HG02884 (cell line): ENCODE results near the gene CCDC93.

ENCODE experiments used
- ATAC-seq: cut with Tn5 transposase; IDR thresholded peaks from one replicate; pipeline ENCODE4 v1.9.1; 2021; ENCODE audit warnings: mild to moderate bottlenecking, moderate library complexity; ENCODE audit not compliant: unreplicated experiment

The CCDC93 gene, protein sequence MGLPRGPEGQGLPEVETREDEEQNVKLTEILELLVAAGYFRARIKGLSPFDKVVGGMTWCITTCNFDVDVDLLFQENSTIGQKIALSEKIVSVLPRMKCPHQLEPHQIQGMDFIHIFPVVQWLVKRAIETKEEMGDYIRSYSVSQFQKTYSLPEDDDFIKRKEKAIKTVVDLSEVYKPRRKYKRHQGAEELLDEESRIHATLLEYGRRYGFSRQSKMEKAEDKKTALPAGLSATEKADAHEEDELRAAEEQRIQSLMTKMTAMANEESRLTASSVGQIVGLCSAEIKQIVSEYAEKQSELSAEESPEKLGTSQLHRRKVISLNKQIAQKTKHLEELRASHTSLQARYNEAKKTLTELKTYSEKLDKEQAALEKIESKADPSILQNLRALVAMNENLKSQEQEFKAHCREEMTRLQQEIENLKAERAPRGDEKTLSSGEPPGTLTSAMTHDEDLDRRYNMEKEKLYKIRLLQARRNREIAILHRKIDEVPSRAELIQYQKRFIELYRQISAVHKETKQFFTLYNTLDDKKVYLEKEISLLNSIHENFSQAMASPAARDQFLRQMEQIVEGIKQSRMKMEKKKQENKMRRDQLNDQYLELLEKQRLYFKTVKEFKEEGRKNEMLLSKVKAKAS

DNA sequence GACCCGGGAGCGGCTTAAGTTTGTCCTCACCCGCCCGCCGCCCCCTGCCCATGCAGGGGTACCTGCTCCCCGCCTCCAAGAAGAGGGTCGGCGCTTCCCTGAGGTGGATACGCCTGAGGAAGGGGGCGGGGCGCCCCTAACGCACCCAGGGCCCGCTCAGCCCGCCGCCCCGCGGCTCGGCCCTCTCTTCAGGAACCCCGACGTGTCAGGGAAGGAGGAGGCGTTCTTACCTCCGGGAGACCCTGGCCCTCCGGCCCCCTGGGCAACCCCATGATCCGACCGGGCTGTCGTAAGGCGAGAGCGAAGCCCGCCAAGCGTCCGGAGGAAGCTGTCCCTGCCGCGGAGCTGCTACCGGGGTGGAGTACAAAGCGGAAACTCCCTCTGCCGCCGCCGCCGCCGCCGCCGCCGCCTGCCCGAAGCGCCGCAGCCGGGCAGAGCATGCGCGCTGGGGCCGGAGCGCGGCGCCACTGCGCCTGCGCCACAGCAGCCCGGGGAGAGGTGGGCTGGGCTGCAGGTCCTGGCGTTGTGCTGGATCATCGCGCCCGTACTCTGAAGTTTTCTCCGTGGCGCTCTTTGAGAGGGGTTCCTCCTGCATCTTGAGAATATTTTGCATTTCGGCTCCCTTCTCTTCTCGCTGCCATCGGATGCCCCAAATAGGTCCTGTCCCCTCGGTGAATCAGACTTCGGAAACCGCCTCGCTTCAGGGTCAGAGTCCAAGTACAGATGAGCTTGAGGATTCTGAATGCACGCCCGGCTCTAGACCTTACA, at the start of gene CCDC93:
Gene CCDC93, minus strand, starts transcription at position 347 of the 768 bp plus-strand sequence. Its CDS starts 75 bp downstream, at position 272.
- peak; percentile 79 for ATAC-seq

DNA sequence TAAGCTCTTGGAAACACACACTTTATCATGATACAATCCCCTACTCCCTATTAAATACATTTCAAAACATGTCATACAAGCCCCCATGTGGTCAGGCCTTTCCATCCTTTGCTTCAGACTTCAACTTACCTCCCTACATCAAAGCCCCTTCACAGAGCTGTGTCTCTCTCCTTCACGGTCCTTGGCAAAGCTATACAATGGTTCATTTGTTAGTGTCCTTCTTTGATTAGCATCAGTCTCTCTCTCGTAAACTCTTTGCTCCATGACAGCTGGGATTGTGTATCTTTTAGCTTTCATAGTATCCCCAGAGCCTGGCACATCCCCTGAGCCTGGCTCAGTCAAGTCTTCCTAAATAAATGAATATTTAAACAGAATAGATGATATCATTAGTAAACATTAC, 48.8 kb upstream of the CCDC93 start:
- no peak for ATAC-seq

DNA sequence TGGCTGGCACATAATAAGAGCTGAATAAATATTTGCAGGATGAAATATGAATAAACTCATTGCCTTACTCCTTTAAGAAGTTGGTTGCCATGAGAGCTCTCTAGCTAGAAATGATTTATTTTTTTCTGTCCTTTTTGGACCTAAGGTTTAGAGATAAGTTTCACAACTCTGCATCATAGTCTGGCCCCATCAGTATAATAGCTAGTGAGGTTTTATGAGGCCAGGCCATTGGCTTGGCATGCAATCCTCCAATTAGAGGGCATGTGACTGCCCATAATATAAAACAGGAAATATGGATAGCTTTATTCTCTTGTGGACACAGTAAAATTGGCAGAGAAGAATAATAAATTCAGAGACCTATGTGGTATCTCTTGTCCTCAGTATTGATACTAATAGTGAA, 48.2 kb upstream of the CCDC93 start:
- ATAC-seq, result no peak

DNA sequence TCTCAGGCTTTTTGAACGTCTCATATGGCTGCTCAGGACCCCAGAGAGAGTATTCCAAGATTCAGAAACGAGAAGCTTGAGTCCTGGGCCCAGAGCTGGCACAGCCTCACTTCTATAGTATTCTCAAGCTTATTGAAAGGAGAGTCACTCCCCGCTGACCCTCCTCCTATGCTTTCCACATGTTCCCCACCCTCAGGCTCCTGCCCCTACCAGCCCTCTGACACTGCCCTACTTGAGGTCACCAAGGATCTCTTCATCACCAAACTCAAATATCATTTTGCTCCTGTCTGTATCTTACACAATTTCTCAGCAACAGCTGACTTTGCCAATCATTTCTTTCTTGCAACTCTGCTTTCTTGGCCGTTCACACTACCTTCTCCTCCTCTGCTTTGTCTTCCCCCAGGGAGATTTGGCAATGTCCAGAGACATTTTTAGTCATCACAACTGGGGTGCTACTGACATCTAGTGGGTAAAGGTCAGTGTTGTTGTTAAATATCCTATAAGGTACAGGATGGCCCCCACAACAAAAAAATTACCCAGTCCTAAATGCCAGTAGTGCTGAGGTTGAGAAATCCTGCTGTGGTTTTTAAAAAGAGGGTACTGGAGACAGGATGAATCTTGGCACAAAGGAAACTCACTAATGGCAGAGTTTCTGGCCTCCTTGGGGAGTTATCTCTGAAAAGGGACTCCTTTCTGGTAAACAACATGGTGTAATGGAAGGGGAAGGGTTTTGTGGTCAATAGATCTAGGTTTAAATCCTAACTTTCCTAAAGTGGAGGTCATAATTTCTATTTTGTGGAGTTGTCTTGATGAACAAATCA, 47.5 kb upstream of the CCDC93 start:
- peak; percentile 77 for ATAC-seq

DNA sequence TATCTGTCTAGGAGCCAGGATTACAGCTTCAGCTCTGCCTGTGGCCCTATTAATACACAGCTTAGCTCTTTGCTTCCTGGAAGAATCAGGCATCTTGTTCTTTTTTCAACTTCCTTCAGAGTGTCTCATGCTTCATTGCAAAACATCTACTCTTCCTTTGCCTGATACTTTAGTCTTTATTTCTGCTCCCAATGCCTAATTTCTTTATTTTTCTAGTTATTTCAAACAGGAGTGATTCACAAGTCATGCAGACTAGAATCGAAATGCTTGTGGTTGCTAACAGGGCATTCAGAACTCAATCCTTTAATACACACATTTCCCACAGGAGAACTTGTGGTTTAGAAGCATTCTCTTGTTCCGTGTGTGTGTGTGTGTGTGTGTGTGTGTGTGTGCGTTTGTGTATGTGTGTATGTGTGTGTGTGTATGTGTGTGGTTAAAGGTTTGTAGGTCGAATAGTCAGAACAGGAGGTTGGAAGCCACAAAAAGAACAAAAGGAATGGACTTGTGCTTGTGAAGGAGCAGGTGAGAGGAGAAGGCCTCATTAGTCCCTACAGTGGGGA, 46.1 kb upstream of the CCDC93 start:
- ATAC-seq, result no peak

DNA sequence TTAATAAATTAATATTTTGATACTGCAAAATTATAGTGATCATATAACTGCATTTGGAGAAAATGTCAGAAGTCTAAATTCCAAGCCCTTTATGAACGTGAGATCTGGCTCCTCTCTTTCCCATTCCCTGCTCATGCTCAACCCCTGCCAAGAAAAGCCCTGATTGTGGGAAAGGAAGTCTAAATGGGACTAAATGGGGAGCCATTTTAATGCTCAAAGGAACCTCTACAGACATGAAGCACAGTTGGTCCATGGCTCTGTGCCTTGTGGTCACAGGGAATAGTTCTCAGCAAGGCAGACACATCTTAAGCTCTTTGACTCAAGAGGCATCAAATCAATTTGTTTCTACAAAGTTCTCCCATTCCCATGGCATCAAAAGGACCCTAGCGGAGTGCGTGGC, 45.1 kb upstream of the CCDC93 start:
- no peak for ATAC-seq

DNA sequence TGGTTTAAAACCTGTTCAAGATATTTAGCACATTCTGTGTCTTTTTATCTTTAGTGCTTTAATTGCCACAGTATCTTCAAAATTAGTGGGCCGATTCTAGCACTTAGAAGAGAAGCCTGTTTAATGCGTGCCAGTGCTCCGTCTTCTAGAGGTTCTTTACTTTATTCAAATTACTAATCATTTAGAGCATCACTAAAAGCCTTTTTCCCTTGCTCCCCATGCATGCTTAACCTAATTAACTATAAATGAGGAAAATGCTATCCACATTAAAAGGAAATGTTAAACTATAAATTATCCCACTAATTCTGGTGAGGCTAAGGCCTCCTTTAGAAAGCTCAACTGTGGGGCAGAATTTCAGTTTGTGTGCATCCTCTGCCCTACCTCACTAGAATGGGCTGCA, 42.9 kb upstream of the CCDC93 start:
- no peak for ATAC-seq

DNA sequence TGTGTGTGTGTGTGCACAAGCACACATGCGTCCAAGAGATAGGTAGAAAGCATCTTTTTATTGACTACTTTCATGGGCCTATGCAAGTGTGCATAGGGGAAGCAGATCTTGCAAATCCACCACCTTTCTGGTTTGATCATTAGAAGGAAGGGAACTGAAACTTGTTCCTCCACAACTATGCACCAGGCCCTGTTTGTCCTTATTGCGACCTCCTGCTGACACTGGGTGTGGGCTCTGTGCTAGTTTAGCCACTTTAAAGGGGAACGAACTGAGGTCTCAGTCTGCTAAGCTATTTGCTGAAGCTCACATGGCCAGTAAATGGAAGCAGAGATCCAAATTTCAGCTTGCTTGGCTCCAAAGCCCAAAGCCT, 42.3 kb upstream of the CCDC93 start:
- peak; percentile 85 for ATAC-seq

DNA sequence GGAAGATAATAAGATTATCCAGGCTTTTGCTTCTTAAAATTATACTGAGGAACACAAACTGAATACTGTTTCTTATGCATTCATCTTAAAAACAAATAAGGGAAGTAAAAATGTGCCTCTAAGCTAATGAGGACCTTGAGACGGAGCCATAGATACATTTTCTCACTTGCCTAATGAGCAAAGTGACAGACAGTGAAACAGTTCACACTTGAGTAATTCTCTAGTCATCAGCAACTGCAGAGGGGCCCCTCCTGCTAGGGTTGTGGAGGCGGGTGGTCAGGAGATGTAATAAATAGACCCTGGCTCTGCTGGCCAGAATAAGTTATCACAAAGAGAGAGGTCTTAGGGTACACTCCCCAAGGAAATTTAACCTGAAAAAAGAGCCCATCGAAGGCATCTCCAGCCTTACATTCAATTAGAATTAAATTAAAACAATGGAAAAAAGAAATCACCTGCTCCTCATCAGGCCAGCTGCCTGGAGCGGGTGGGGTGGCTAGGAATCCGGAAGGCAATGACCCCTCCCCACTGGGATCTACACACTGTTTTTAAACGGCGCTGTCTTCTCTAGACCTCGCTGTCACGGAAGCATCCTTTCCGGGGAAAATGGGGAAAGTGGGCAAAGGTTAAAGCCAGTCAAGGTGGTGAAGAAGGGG, 41.8 kb upstream of the CCDC93 start:
- peak; percentile 80 for ATAC-seq

DNA sequence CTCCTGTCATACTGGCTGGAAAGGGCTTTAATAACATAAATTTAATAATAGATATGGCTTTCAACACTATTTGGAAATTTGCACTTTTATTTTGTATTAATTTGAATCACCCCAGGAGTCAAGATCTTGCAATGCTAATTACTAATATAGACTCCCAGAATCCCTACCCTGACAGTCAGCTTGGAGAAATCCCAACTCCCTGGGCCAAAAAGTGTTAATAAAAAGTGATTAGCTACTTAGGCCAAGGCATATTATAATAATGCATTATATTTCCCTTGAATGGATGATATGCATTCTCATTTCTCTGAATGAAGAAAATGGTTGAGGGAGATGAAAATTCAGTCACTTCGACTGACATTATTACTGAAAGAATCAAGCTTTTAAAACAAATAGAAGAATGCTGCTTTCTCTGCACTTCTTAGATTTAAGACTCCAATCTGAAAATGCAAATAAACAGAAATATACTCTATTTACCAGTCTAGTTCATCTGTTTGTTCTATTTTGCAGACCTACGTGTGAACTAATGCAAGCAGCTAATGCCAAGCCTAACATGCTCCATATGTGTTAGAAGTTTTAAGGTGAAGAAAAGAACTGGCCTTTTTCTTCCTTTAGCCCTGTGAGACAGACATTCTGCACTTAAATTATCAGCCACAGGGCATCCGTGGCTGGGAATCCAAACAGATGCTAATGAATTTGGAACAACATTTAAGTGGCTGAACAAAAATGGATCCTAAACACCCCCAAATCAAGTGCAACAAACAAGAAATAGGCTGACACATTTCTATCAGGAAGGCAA, 40.5 kb upstream of the CCDC93 start:
- no peak for ATAC-seq

DNA sequence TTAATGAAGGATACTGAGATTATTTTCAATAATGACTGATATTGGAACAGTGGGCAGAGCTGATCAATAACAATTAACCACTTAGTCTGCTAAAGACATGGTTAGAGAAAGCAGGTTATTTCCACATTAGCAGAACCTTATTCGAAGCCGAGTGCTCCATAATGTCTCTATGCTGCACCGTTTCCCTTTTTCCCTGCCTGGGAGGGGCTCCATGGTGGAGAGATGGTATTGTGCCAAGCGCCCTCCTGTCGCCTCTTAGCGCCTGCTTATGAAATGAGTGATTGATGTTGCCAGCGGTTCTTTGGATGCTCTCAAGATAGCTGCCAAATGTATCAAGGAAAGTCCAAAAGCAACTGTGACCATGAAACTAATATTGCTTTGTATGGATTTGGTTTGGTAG, 39.8 kb upstream of the CCDC93 start:
- ATAC-seq, result no peak

DNA sequence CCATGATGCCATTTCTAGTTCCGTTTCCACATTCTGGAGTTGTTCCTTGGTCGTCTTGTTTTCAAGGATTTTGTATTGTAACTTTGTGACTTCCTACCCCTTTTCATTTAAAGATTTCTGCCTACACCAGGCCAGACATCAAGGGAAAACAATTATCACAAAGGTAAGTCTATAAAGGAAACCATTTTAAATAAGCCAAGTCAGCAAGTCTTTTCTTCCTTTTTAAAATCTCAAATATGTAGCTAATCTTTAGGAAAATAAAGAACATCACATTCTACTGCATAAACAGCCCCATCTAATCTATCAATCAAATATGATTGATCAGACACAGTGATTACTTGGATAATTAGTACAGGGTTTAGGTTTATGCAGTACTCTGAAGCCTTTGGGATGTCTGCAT, 38.6 kb upstream of the CCDC93 start:
- no peak for ATAC-seq

DNA sequence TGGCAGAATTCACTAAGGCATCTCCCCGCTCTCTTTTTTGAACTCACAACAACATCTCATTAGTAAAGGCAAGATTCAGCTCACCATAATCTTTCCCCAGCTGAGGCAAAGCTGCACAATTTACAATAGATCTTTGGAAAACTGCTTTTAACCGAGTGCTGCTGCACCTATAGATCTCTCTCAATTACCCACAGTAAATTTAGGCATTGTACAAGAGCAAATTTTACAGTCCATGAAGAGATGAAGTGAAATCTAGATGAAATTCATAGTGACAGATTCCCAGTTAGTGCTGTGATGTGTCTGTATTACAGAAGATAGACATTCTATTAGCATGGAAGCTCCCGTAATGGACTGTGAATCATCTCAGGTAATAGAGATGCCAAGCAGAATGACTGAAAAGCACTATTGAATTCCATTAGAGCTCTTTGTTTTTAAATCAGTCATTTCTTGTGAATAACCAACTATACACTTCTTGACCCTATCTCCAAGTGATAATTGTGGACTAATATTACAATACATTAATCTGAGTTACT, 38.0 kb upstream of the CCDC93 start:
- no peak for ATAC-seq

DNA sequence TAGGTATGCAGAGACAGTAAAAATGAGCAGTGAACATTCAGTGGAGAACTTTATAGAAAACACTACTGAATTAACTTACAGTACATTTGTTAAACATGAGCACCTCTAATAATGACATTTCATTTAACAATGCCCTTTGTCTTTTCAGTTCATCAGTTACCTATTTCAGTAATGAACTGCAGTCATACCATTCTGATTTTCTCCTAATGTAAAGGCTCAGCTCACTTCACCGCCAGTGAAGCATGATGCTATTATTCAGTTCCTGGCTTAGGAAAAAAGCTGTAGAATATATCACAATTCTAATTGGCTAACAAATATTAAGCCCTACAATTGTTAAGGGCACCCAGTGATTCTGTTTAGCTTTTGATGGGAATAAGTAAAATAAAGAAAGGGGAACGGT, 37.1 kb upstream of the CCDC93 start:
- ATAC-seq, result no peak

DNA sequence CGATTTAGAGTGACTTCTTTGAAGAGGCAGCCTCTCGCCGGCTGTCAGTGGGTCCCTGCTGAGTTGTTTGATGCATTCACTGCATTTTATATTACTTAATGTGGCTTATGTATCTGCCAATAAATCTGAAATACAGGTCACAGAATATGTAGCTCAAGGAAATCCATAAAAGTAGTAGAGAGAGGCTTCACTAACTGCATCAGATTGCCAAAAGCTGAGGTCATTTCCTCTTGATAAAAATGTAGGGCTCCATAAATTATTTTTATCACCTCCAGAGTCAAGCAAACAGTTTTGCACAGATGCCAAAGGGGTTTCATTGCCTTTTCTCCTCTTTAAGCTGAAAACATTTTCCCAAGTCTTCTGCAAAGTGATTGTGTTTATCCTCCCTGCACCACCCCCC, 36.5 kb upstream of the CCDC93 start:
- no peak for ATAC-seq

DNA sequence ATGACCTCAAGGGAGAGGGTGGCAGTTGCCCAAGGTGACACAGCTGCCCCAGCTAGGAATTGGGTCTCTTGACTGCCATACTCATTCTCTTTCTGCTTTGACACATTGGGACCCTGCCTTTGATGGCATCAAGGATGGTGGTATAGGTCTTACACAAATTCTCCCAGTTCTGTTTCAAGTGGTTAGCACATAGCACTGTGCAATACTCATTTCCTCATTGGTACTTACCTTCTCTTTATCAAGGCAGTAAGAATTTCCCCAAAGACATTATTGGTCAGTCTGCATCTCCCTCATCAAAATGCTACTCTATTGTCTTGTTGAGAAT, 35.9 kb upstream of the CCDC93 start:
- peak; percentile 56 for ATAC-seq

DNA sequence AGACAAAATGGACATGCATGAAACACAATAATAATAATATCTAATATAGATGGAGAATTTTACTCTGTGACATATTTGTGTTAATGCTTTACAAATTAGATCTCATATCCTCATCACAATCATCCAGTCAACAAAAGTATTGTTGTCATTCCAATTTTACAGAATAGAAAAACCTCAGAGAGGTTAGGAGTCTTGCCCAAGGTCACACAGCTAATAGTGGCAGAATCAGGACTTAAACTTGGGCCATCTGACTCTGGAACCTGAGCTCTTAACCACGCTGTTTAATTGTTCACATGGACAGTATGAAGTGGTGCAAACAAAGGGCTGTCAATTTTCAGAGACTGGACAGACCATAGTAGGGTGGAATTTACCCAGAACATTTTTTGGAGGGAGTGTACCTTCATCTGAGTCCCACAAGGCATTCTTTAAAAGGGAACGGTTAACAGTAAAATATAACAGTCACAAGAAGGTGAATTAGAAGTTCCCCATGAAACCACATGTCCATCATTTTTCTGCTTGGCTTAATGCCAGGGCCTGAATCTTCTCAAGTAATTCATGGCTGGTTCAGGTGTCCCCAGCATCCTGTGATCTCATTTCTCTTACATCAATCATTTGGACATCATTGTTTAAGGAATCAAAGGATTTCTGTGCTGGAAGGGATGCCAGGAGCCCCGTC, 35.4 kb upstream of the CCDC93 start:
- peak; percentile 27 for ATAC-seq

DNA sequence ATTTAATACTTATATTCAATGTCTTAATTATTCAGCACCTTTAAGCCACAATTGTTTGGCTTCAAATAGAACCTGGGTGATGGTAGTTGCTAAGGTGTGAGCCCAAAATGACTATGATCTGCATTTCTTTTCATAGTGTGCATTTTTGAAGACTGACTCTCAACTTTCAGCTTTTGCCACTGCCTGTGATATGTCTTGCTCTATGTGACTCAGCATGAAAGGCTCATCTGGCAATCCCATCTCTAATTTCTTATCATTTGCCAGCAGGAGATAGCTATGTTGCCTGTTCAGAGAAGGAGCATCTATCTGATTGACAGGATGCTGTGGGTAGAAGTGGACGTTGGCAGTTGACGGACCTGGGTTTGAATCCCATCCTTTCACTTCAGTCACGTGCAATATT, 34.5 kb upstream of the CCDC93 start:
- no peak for ATAC-seq

DNA sequence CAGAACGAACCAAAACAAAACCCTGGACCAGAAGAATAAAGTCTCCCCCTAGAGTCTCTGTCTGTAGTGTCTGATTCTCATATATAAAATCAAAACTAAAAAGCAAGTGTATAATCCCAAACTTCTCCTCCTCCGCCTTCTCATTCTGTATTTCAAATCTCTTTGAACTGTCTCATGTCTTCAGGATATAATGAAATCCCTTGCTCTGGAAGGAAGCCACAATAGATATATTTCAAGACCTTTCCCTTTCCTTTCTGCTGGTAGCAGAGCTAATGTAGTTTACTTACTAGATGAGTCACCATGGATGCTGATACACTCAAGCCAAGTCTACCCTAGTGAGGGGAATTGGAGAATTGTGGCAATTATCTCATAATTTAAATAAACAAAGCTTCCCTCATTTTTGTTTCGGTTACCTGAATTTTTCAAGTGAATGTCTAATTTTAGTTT, 33.5 kb upstream of the CCDC93 start:
- no peak for ATAC-seq
